HG02798 (cell line): ENCODE data around the gene DNAJC15.
A peak's percentile ranks its signal among the peaks of the same experiment; 100 is the strongest.
"Not testable (repeated sequence)": the region's sequence is repeated elsewhere in the genome, so short reads cannot be mapped to it uniquely, and the experiment has no call there.

Source experiments
- ATAC-seq: cut with Tn5 transposase; IDR thresholded peaks from one replicate; pipeline ENCODE4 v1.9.1; 2021; ENCODE audit warnings: mild to moderate bottlenecking; ENCODE audit not compliant: unreplicated experiment, poor library complexity

DNAJC15 gene

GRCh38 chr13:43041369-43041921, 18.1 kb downstream of the DNAJC15 start:
- peak; percentile 63 for ATAC-seq

GRCh38 chr13:43042410-43042921, 19.1 kb downstream of the DNAJC15 start:
- no peak for ATAC-seq

- no peak for ATAC-seq
These were observed 21.4 kb downstream of the DNAJC15 start for GRCh38 chr13:43044720-43045301.

GRCh38 chr13:43045302-43045773, 22.0 kb downstream of the DNAJC15 start:
- not testable (repeated sequence) for ATAC-seq

- no peak for ATAC-seq
These were observed 22.9 kb downstream of the DNAJC15 start for GRCh38 chr13:43046259-43046658.

GRCh38 chr13:43054803-43055802, 31.7 kb downstream of the DNAJC15 start:
- ATAC-seq = no peak

DNA sequence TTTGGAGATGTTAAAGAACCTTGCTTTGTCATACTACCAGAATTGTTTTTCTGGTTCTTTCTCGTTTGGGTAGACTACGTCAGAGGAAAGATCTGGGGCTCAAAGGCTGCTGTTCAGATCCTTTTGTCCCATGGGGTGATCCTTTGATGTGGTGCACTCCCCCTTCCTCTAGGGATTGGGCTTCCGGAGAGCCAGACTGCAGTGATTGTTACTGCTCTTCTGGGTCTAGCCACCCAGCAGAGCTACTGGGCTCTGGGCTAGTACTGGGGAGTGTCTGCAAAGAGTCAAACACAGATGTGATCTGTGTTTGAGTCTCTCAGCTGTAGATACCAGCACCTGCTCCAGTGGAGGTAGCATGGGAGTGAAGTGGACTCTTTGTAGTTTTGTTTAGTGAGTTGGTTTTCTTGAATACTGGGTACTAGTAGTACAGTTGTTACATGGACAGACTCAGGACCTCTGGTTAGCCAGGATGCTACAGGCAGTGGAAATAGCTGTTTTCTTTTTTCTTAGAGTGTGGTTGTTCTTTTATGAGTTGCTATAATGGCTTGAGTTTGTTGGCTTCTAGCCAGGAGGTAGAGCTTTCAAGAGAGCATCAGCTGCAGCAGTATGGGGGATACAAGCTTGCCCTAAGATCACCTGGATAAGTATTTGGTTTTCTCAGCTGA, 34.4 kb downstream of the DNAJC15 start:
- peak; percentile 75 for ATAC-seq

- ATAC-seq = peak; percentile 43
These were observed 34.9 kb downstream of the DNAJC15 start for GRCh38 chr13:43058318-43058674.

- no peak for ATAC-seq
These were observed 35.4 kb downstream of the DNAJC15 start for GRCh38 chr13:43058831-43059230.

- not testable (repeated sequence) for ATAC-seq
These were observed 36.4 kb downstream of the DNAJC15 start for GRCh38 chr13:43059779-43060178.

DNA sequence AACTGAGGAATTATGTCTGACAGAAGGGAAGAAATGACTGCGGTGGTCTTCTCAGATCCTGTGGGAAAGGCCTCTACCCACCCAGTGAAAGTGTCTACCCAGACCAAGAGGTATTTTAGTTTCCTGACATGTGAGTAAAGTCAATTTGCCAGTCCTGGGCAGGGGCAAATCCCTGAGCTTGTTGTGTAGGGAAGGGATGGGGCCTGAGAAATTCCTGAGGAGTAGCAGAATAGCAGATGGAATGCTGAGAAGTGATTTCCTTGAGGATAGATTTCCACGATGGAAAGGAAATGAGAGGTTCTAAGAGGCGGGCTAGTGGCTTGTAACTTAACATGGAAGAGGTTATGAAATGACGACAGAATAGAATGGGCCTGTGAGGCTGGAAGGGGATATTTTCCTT, 37.4 kb downstream of the DNAJC15 start:
- ATAC-seq = not testable (repeated sequence)

DNA sequence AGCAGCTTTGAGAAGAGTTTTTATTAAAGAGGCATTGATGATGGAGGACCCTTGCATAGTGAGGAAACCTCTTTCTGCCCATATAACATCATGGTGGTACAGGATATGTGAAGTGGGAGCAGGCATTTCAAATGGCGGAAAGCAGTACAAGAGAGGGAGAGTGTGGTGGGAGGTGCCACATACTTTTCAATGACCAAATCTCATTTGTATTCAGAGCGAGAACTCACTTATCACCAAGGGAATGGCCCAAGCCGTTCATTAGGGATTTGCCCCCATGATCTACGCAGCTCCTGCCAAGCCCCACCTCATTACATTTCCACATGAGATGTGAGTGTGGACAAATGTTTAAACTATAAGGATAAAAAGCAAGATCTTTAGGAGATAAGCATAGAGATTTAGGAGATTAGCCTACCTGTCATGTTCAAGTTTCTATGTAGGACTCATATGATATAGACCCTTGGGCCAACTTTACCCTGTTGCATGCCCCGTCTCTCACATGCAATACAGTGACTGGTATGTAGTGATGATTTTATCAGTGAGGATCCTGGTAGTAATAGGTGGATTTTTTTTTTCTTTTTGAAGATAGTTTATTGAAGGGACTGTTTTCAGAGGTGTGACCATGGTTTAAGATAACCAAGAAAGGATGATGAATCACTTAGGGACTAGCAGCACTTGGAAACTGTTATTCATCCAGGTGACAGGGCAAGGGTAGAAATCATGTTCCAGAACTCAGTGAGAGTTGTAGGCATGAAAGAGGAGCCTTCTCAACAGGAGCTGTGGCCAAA, 38.3 kb downstream of the DNAJC15 start:
- ATAC-seq = no peak

DNA sequence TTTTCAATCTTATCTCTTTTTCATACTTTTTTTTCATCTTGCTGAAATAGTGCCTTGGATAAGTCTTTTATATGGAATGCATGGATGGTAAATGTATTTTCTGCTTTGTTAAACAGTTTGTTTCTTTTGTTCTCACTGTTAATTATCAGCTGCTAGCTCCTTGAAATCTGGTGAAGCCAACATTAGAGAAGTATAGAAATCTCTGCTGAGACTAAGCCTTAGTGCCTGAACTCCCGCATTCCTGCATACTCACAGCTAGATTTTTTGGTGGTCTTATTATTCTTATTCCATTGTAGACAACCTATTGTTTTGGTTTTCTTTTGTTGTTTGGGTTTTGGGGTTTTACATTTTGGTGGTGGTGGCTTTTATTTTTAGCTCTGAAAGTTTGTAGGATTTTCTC, 48.4 kb downstream of the DNAJC15 start:
- no peak for ATAC-seq

DNA sequence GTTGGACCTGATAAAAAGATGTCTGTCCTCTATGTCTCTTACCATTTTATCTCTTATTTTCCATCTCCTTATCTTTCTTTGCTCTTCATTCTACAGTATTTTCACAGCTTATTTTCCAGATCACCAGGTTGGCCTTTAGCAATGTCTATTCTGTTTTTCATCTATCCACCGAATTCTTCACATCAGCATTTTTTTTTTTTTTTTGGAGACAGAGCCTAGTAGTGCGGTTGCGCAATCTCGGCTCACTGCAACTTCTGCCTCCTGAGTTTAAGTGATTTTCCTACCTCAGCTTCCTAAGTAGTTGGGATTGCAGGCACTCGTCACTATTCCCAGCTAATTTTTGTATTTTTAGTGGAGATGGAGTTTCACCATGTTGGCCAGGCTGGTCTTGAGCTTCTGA, 49.0 kb downstream of the DNAJC15 start:
- no peak for ATAC-seq

- peak; percentile 77 for ATAC-seq
These were observed 51.6 kb downstream of the DNAJC15 start for GRCh38 chr13:43074824-43075510.

GRCh38 chr13:43075511-43075902, 52.1 kb downstream of the DNAJC15 start:
- peak; percentile 35 for ATAC-seq

- no peak for ATAC-seq
These were observed 53.7 kb downstream of the DNAJC15 start for GRCh38 chr13:43077046-43077445.

- no peak for ATAC-seq
These were observed 54.1 kb downstream of the DNAJC15 start for GRCh38 chr13:43077461-43077860.

- no peak for ATAC-seq
These were observed 54.5 kb downstream of the DNAJC15 start for GRCh38 chr13:43077906-43078305.
